Kidney glomerular epithelial cell (primary cell): ENCODE measurements around the gene ZNF816.
A peak's percentile ranks its signal among the peaks of the same experiment; 100 is the strongest.
"Not testable (repeated sequence)": the region's sequence is repeated elsewhere in the genome, so short reads cannot be mapped to it uniquely, and the experiment has no call there.

ENCODE experiments used
- DNase-seq: peaks from one replicate; lab custom pipeline; 2025; lab: John Stamatoyannopoulos, UW

The ZNF816 gene

GRCh38 chr19:52959613-52960295 lies 2.9 kb downstream of the ZNF816 start:
- DNase-seq = no peak

GRCh38 chr19:52957591-52957990 lies 5.1 kb downstream of the ZNF816 start:
- DNase-seq = no peak

- no peak for DNase-seq
Measured at GRCh38 chr19:52956917-52957316, 5.8 kb downstream of the ZNF816 start.

GRCh38 chr19:52949422-52949821 lies 13.3 kb downstream of the ZNF816 start:
- DNase-seq = no peak

GRCh38 chr19:52948025-52948770 lies 14.5 kb downstream of the ZNF816 start:
- DNase-seq = no peak

- DNase-seq = no peak
Measured at GRCh38 chr19:52946322-52947310, 16.1 kb downstream of the ZNF816 start.

GRCh38 chr19:52945652-52946321 lies 16.9 kb downstream of the ZNF816 start:
- DNase-seq = no peak

- DNase-seq = not testable (repeated sequence)
Measured at GRCh38 chr19:52944703-52945493, 17.8 kb downstream of the ZNF816 start.

GRCh38 chr19:52943884-52944643 lies 18.6 kb downstream of the ZNF816 start:
- no peak for DNase-seq

GRCh38 chr19:52943134-52943883 lies 19.4 kb downstream of the ZNF816 start:
- no peak for DNase-seq

GRCh38 chr19:52942386-52943133 lies 20.1 kb downstream of the ZNF816 start:
- peak; percentile 71 for DNase-seq

GRCh38 chr19:52941941-52942385 lies 20.7 kb downstream of the ZNF816 start:
- peak; percentile 18 for DNase-seq

- not testable (repeated sequence) for DNase-seq
Measured at GRCh38 chr19:52941523-52941922, 21.2 kb downstream of the ZNF816 start.

GRCh38 chr19:52940905-52941304 lies 21.8 kb downstream of the ZNF816 start:
- DNase-seq = not testable (repeated sequence)

GRCh38 chr19:52938761-52939160 lies 23.9 kb downstream of the ZNF816 start:
- no peak for DNase-seq

GRCh38 chr19:52936954-52937325 lies 25.7 kb downstream of the ZNF816 start:
- no peak for DNase-seq

- no peak for DNase-seq
Measured at GRCh38 chr19:52936151-52936953, 26.3 kb downstream of the ZNF816 start.

GRCh38 chr19:52935434-52935833 lies 27.2 kb downstream of the ZNF816 start:
- no peak for DNase-seq
